IPS-NIHi11 (cell line): ENCODE results near the gene DIP2C.

ENCODE experiments used
- DNase-seq: peaks from one replicate; pipeline ENCODE4 v3.0.0; 2012; ENCODE audit warnings: mixed read lengths, low spot score

DIP2C gene

DNA sequence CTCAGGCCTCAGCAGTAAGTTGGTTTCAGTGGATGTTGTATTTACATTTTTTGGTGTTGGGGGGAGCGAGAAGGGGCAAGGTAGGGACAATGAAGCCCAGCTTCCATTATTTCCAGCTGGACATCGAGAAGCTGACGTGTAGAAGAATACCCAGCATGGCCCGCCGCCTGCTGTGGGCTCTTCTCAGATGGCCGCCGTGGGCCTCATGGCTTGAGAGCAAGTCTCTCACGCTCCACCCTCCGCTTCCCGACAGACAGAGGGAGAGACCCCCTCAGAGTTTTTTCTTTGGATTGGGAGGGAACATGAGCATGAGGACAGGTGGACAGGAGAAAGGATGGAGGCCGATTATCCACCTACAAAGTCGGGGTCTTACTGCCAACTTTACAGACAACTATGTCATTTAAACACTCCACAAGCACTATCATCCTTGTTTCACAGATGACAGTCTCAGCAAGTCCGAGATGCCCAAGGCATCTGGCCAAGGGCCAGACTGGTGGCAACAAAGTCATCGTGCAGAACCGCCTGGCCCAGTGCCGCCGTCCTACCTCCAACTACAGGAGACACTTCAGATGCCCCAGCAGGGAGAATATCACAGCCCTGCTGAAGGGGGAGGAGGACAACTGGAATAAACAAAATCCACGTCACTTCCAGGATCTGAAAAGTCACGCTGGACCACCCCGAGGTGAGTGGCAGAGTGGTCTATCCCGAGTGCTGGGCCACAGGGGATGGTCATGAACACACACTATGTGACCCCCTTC lies 195.9 kb downstream of the DIP2C start:
- DNase-seq = no peak

GRCh38 chr10:492836-493235 lies 196.6 kb downstream of the DIP2C start:
- no peak for DNase-seq

- DNase-seq = no peak
Measured at GRCh38 chr10:491667-492424, 197.6 kb downstream of the DIP2C start.

DNA sequence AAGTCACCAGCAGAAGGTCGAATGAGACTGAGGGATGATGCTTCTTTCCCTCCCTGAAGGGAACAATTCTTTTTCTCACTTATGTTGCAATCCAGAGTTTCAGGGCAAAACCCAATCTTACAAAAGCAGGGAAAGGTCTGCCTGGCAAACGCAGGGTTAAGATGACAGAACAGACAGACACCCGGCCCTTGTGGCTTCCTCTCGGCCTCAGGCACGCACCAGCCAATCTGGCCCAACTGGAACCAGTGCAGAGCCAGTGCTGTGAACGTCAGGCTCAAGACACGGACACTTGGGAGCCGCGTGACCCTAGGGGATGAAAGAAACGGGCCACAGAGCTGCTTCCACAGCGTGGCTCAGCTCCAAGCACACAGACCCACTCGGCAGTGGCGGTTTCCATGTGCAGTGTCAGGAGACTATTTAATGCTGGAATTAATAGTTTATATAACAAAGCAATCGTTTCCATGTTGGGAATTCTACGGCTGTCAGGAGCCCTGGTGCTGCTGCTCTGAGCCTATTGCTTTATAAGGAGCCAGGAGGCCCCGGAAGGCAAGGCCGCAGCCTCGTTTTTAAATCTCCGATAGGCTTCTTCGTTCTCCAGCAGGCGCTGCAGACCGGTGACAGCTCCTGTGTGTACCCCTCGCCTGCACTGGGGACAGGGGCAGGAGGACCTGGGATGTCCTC lies 198.4 kb downstream of the DIP2C start:
- no peak for DNase-seq

- DNase-seq = no peak
Measured at GRCh38 chr10:490256-490655, 199.2 kb downstream of the DIP2C start.

DNA sequence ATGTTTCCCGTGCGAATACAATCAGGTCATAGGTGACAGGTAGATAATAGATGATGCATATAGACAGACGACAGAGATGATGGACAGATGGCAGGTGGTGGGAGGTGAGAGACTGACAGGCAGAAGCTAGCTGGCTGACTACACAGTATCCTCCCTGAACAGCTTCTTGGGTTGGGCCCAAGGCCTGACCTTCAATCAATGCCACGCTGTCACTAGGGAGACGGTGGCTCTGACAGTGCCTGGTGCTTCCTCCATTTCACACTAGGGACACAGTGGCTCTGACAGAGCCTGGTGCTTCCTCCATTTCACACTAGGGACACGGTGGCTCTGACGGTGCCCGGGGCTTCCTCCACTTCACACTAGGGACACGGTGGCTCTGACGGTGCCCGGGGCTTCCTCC lies 200.1 kb downstream of the DIP2C start:
- DNase-seq = no peak

DNA sequence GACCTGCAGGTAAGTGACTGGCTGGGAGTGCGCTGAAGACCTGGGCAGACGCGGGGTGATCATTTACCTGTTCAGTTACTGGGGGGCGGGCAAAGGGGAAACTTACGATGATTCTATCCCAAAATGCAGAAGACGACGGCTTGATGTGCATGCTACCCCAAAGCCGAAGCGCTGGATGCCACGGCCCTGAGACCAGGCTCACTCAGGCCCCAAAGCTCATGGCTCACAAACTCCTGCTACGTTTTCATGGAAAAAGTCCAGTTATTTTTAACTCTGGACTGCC lies 200.6 kb downstream of the DIP2C start:
- DNase-seq = no peak

GRCh38 chr10:488081-488932 lies 201.2 kb downstream of the DIP2C start:
- DNase-seq = no peak

GRCh38 chr10:486666-487322 lies 202.7 kb downstream of the DIP2C start:
- no peak for DNase-seq

DNA sequence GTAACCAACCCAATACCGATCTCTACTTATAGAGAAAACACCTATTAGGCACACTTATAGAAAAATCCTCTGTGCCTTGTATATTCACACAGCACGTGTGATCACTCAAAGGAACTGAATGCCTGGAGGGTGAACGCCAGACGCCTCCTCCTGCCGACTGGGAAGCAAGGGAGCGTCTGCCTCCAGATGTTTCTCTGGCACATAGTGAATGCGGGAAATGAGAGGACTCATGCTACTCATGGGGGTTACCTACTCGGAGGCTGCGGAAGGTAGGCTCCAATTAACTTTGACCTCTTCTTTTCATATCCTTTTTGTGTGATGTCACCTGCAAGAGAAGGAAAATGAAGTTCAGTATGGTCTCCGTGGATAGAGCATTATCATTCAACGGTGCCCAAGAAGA lies 203.3 kb downstream of the DIP2C start:
- DNase-seq = no peak

GRCh38 chr10:485776-486175 lies 203.7 kb downstream of the DIP2C start:
- no peak for DNase-seq

GRCh38 chr10:484925-485661 lies 204.4 kb downstream of the DIP2C start:
- DNase-seq = no peak

DNA sequence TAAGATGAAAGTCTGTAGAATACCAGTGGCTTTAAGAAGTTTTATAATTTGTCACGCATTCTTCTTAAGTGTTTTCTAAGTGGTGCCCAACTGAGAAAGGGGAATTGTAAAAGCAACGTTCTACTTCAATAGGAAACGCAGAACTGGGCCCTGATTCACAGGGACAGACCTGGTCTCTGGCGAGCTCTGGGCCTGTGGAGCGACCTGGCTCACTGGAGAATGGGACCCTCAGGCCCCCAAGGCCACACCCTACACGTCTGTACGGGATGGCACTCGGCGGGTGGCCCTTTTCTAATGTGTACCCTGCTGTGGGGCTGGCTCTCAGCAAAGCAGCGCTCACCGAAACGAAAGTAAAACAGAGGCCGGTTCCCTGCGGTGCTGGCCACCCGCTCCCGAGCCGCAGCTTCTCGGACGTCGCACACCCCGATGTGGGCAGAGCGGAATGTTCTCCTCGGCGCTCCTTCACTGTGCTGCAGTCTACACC lies 205.0 kb downstream of the DIP2C start:
- DNase-seq = peak; percentile 47

- DNase-seq = no peak
Measured at GRCh38 chr10:483261-483660, 206.2 kb downstream of the DIP2C start.

- DNase-seq = no peak
Measured at GRCh38 chr10:482848-483247, 206.6 kb downstream of the DIP2C start.

DNA sequence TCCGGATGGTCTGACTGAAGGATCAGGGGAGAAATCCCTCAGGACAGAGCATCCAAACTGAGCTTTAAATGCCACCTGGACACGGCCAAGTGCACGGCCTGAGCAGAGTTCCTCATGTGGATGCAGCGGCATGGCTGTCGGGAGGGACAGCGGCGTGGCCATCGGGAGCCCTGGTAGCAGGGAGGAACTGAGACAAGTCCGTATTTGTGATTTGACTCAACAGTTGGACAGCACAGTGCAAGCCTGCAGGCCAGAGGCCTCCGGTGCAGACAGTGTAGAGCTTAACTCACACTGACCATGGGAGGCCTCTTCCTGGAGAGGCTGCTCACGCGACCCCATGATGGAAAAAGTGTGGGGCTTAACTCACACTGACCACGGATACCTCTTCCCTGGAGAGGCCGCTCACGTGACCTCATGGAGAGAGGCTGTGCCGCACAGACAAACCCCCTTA lies 207.4 kb downstream of the DIP2C start:
- no peak for DNase-seq

GRCh38 chr10:481628-482027 lies 207.8 kb downstream of the DIP2C start:
- DNase-seq = no peak

GRCh38 chr10:480928-481552 lies 208.4 kb downstream of the DIP2C start:
- no peak for DNase-seq

DNA sequence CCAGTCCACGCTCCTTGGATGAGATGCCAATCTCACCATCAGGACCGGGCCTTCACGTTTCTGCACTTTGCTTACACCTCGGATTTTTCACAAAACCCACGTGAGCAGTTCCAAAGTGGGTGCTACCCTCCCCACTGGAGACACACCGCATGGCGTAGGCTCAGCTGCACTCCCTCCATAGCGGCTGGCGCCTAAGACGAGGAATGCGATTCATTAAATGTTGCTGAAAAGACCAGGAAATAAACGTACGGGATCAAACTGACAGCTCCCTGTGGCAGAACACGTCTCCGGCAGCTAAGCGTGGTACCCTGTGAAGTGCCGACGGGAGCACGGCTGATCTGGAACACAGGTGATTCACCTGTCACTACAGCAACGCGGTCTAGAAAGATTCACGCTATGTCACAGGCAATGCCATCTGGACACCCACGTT lies 209.0 kb downstream of the DIP2C start:
- no peak for DNase-seq
